RCC 7860 (cell line): ENCODE data around the gene TGFBR2.

Experiments
- DNase-seq: peaks from one replicate; pipeline ENCODE4 v3.0.0-alpha.2; 2015; ENCODE audit warnings: low spot score
- FAIRE-seq: peaks from 2 replicates; lab custom pipeline; 2012; peaks lifted over from hg19 to GRCh38; lab: Jason Lieb, UNC

The TGFBR2 gene

GRCh38 chr3:30688776-30689641 lies 82.6 kb downstream of the TGFBR2 start:
- FAIRE-seq (peak; percentile 51), DNase-seq (peak; percentile 49)

DNA sequence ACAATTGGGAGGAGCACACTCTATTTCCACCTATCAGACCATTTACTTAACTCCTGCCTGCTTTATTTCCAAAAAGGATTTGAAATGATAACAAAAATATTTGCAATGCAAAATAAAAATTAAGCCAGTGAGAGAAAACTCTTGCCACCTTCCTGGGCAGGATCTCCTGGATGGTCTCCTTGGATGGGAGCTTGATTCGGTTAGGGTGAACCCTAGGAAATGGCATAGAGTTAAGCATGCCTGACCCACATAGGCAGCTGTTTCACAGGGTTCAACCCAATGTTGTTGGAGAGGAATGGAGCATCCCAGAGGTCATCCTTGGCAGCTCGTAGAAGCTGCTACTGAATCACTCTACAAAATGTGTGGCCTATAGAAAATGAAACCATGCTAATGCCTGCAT lies 83.8 kb downstream of the TGFBR2 start:
- FAIRE-seq = no peak
- DNase-seq = no peak

DNA sequence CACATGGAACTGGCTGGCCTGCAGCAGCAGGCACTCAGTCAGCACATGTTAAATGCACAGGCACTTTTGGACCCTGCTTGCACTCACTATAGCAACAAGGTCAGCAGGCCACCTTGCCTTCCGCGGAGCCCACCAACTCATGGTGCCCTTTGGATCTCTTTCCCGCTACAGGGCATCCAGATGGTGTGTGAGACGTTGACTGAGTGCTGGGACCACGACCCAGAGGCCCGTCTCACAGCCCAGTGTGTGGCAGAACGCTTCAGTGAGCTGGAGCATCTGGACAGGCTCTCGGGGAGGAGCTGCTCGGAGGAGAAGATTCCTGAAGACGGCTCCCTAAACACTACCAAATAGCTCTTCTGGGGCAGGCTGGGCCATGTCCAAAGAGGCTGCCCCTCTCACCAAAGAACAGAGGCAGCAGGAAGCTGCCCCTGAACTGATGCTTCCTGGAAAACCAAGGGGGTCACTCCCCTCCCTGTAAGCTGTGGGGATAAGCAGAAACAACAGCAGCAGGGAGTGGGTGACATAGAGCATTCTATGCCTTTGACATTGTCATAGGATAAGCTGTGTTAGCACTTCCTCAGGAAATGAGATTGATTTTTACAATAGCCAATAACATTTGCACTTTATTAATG lies 85.0 kb downstream of the TGFBR2 start:
- DNase-seq (no peak), FAIRE-seq (no peak)

DNA sequence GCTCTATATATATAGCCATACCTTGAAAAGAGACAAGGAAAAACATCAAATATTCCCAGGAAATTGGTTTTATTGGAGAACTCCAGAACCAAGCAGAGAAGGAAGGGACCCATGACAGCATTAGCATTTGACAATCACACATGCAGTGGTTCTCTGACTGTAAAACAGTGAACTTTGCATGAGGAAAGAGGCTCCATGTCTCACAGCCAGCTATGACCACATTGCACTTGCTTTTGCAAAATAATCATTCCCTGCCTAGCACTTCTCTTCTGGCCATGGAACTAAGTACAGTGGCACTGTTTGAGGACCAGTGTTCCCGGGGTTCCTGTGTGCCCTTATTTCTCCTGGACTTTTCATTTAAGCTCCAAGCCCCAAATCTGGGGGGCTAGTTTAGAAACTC lies 85.5 kb downstream of the TGFBR2 start:
- DNase-seq (no peak), FAIRE-seq (no peak)

- no peak for FAIRE-seq
- no peak for DNase-seq
These were observed 86.2 kb downstream of the TGFBR2 start for GRCh38 chr3:30692498-30693130.

- FAIRE-seq = peak; percentile 68
These were observed 87.2 kb downstream of the TGFBR2 start for GRCh38 chr3:30693470-30694120.

DNA sequence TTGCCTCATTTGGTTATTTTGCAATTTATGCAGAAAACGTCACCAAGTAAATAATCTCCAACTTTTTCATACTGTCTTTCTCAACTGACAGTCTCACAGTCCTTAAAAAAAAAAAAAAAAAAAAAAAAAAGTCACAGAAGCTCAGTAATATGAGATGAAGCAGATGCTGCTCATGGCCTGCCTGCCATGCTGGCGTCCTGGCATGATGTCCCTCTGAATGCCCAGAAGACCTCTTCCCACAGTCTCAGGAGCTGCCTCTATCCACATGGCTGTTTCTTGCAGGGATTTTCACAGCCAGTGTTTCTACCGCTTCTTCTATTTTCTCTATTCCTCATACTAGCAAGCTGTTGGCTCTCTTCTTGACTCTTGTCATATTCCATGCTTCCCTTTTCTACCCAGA lies 87.7 kb downstream of the TGFBR2 start:
- no peak for DNase-seq

More at GRCh38 chr3:30693470-30694120, 87.2 kb downstream of the TGFBR2 start:
- DNase-seq = peak; percentile 68

GRCh38 chr3:30694668-30695067 lies 88.3 kb downstream of the TGFBR2 start:
- FAIRE-seq = no peak
- no peak for DNase-seq

More for the DNA sequence above, 87.7 kb downstream of the TGFBR2 start:
- FAIRE-seq = no peak

DNA sequence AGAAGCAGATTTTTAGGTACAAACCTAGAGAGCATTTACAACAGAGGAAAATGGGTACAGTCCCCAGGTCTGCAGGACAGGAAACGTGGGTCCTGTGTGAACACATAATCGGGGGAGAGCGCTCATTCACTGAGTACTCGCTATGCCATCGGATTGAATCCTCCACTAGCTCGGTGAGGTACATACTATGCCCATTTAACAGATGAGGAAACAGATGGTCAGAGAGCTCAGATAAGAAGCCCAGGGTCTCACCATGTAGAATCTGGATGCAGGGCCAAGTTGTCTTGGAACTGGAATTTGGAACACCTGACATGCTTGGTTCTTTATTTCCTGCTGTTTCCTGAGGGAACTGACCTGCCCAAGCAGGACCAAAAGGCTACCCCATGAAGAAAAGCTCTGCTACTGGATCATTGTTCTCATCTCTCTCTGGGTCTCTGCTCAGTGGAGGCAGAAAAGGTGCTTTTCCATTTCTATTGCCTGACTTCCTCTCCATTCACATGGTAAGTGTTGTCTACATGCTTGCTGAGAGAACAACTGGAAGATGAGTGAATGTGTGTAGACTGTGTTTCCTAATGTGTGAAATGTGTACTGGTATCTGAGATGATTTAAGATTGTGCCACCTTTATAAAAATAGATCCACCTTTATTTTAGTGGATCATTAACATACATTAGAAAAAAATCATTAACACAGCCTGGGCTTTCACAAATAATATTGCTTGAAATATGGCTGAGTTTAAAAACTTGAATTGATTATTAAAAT lies 89.1 kb downstream of the TGFBR2 start:
- FAIRE-seq = no peak
- DNase-seq = no peak

DNA sequence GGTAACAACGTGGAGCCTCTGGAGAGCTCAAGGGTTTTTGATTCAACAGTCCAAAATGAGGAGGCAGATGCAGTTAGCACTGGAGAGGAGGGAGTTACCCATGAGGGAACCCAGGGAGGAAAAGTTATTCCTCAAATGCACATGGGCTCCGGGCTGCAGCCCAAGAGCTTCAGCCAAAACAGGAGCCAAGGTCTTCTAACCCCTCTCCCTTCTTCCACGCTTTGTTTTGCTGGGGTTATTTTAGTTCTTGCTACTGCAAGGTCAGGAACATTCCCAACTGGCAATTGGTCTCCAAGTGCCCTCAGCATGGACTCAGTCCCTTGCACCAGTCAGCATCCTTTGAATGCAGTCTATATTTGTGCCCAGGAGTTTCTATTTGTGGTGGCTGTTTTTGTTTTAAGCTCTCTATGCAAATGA lies 90.0 kb downstream of the TGFBR2 start:
- no peak for DNase-seq
- FAIRE-seq = no peak

GRCh38 chr3:30696896-30697295 lies 90.5 kb downstream of the TGFBR2 start:
- no peak for FAIRE-seq
- no peak for DNase-seq

- FAIRE-seq (no peak), DNase-seq (no peak)
These were observed 92.1 kb downstream of the TGFBR2 start for GRCh38 chr3:30698549-30698948.

GRCh38 chr3:30699927-30700326 lies 93.5 kb downstream of the TGFBR2 start:
- FAIRE-seq (no peak), DNase-seq (no peak)

GRCh38 chr3:30700702-30701321 lies 94.4 kb downstream of the TGFBR2 start:
- FAIRE-seq (no peak), DNase-seq (no peak)

DNA sequence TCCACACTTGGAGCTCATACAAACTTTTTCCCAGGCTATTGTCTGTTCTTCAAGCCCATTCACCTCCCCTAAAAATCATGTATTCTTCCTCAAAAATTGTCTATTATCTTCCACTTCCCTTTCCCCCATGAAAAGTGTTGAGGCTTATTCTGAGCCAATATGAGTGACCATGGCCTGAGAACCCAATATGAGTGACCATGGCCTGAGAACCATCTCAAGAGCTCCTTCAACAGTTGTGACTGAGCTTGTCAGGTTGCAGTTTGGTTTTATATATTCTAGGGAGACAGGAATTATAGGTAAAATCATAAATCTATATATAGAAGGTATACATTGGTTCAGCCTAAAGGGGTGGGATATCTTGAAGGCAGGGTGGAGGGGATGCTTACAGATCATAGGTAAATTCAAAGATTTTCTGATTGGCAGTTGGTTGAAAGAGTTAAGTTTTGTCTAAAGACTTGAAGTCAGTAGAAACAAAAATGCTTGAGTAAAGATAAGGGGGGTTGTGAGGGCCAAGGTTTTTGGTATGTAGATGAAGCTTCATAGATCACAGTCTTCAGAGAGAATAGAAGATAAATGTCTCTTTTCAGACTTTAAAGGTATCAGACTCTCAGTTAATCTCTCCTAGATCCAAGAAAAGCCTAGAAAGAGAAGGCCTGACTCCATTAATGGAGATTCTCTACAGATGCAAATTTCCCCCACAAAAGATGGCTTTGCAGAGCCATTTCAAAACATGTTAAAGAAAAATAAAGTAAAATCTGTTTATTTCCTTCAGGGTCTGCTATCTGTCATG lies 95.8 kb downstream of the TGFBR2 start:
- FAIRE-seq (no peak), DNase-seq (no peak)

- FAIRE-seq = no peak
- DNase-seq = no peak
These were observed 96.5 kb downstream of the TGFBR2 start for GRCh38 chr3:30702828-30703397.

GRCh38 chr3:30704931-30705890 lies 98.8 kb downstream of the TGFBR2 start:
- DNase-seq (peak; percentile 42), FAIRE-seq (peak; percentile 78)

DNA sequence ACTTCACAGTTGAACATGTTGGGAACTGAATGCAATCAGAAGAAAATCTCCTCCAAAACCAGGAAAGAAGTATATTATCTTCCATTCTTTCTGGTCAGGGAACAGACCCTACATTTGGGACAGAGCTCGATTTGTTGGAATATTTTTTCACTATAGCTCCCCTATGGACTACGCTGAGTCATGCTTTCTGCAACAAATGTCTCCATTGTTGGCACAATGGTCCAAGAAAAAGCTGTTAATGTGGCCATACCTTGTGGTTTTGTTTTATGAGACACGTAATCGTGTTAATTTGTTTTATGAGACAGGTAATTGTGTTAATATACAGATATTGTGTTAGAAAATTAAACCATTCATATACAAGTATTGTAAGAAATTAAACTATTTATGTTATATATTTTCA lies 101.4 kb downstream of the TGFBR2 start:
- DNase-seq (no peak), FAIRE-seq (no peak)
